Neutrophil (primary cell): ENCODE data around the gene CCDC13.

Experiments
- H3K27ac ChIP-seq: fragments of 200-600 bp; sonication (generic); 2 replicates; pipeline ENCODE4 v1.5.1; 2016; ENCODE audit warnings: mild to moderate bottlenecking, moderate library complexity
- H3K27me3 ChIP-seq: fragments of 200-600 bp; sonication (generic); 2 replicates; pipeline ENCODE4 v1.6.0; 2016; ENCODE audit warnings: mild to moderate bottlenecking
- H3K36me3 ChIP-seq: fragments of 200-600 bp; sonication (generic); 2 replicates; pipeline ENCODE4 v1.5.1; 2017
- H3K4me1 ChIP-seq, 2 experiments: fragments of 200-600 bp in 1 of 2; sonication (generic) in 1 of 2; 1 replicate in 1 of 2; 2 replicates in 1 of 2; pipeline versions ENCODE4 v1.5.1 to v1.6.1; 2013 to 2016; ENCODE audit warnings: low read depth in 1 of 2, low read length in 1 of 2, mild to moderate bottlenecking in 1 of 2, moderate library complexity in 1 of 2; ENCODE audit not compliant: control insufficient read depth in 1 of 2, insufficient read depth in 1 of 2
- H3K4me3 ChIP-seq, 2 experiments: fragments of 200-600 bp in 1 of 2; sonication (generic) in 1 of 2; 1 replicate in 1 of 2; 2 replicates in 1 of 2; pipeline ENCODE4 v1.5.1; 2013 to 2016; ENCODE audit warnings: low read depth in 1 of 2, low read length in 1 of 2, mild to moderate bottlenecking in 1 of 2, moderate library complexity in 1 of 2
- H3K9me3 ChIP-seq: fragments of 200-600 bp; sonication (generic); 2 replicates; pipeline ENCODE4 v1.5.1; 2016
- TF ChIP-seq, protein P1 (sequence below): fragments of 200-600 bp; sonication (generic); IDR thresholded peaks from 2 replicates; pipeline ENCODE4 v1.5.1; 2016; ENCODE audit warnings: antibody characterized with exemption

The CCDC13 gene

DNA sequence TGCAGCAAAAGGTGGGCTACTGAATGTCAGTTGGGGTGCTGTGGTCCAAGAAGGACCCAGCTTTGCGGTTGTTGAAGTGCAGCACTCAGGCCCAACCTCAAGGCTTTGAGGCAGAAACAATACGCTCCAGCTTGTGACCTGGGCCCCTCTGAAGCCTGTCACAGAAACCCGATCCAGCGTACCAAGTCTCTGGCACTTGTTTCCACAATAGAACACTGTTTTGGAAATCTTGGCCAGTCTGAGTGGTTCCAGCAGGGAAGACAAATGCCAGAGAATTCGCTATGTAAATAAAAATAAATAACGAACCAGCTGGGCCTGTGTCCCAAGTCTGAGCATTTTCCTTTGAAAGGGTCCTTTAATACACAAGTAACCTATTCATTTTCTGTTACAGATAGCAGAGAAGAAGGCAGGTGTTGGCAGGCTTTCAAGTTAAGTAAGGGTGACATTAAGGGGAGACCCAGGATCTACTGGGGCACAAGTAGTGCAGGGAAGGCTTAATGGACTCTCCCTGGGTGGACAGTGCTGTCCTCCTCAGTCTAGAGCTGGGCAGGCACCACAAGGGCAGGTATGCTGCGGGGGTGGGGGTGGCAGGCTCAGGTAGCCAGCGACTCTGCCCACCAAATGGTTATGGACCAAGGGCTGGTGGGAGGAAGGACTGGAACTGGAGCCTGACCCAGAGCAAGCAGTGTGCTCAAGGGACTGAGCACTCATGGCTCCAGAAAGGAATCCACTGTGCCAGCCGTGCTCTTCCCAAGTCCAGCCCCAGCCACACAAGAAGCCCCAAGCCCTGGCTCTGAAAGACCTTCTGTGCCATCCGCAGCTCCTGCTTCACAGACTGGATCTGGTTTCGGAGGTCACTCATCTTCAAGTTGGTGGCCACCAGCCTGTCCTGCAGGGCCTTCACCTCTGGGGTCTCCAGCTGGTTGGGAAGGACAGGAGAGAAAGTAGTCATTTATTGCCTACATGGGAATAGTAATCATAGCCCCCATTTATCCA lies 26.3 kb downstream of the CCDC13 start:
- H3K27ac ChIP-seq: no peak overlapping the region
- H3K4me3 ChIP-seq: no peak overlapping the region
- no peaks in the 10 kb centered on the region for H3K36me3 ChIP-seq

DNA sequence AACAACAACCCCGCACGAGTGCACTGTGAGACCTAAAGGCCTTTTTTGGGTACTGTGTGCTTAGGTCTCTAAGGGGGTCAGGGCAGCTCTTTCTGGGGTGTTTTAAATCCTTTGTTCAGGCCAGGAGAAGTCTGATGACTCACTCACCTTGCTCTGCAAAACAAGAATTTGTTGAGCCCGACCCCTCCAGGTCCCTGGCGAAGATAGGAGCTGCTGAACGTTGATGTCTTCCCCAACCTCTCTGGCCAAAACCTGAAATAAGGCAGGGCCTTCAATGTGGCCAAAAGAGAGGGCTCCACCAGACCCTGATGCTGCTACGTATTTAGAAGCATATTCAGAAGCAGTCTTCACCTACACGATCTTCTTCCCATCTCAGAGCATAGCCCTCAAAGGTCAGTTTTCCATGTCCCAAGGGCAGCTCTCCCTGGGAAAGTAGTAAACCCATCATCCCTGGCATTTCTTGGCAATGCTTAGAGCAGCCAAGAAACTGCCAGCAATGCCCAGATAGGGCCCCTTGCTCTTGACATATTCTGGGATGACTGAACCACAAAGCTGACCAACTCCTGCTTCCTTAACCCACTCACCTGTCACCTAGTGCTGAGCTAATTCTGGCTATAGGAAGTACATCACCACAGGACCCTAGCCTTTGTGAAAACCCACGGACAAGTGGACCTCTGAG lies 27.1 kb downstream of the CCDC13 start:
- TF ChIP-seq, protein P1, sequence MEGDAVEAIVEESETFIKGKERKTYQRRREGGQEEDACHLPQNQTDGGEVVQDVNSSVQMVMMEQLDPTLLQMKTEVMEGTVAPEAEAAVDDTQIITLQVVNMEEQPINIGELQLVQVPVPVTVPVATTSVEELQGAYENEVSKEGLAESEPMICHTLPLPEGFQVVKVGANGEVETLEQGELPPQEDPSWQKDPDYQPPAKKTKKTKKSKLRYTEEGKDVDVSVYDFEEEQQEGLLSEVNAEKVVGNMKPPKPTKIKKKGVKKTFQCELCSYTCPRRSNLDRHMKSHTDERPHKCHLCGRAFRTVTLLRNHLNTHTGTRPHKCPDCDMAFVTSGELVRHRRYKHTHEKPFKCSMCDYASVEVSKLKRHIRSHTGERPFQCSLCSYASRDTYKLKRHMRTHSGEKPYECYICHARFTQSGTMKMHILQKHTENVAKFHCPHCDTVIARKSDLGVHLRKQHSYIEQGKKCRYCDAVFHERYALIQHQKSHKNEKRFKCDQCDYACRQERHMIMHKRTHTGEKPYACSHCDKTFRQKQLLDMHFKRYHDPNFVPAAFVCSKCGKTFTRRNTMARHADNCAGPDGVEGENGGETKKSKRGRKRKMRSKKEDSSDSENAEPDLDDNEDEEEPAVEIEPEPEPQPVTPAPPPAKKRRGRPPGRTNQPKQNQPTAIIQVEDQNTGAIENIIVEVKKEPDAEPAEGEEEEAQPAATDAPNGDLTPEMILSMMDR: no peak
- peak overlapping the region; percentile 9 for H3K27ac ChIP-seq
- H3K4me1 ChIP-seq: peaks cover 6 to 13% of the 10 kb centered on the region in 2 experiments
- H3K9me3 ChIP-seq: no peaks in the 10 kb centered on the region
- H3K27me3 ChIP-seq: no peaks in the 10 kb centered on the region
- H3K36me3 ChIP-seq: no peaks in the 10 kb centered on the region
- H3K4me3 ChIP-seq: no peak overlapping the region

More for the DNA sequence above, 26.3 kb downstream of the CCDC13 start:
- no peaks in the 10 kb centered on the region for H3K27me3 ChIP-seq
- no peaks in the 10 kb centered on the region for H3K9me3 ChIP-seq
- H3K4me1 ChIP-seq: peaks cover 6 to 13% of the 10 kb centered on the region in 2 experiments
- TF ChIP-seq, protein P1: no peak

DNA sequence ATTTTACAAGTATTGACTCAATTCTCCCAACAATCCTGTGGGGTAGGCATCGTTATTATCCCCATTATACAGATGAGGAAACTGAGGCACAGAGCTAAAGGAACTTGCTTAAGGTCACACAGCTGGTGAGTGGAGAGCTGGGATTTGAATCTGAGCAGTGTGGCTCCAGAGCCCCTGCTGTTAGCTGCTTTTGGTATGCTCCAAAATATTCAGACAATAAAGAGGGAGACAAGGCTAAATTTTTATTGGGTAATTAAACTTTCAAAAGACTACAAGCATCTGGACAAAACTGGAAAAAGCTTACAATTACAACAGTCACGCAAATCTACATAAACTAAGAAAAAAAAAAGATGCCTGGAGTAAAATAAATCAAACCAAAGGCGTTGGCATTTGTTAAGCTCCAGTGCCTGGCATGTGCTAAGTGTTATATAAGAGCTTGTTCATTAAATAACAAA lies 27.7 kb downstream of the CCDC13 start:
- Histone ChIP-seq H3K27ac (no peak overlapping the region), H3K27me3 (no peaks in the 10 kb centered on the region), H3K36me3 (no peaks in the 10 kb centered on the region), H3K9me3 (no peaks in the 10 kb centered on the region), H3K4me3 (no peak overlapping the region), H3K4me1 (peaks cover 6 to 13% of the 10 kb centered on the region in 2 experiments)
- TF ChIP-seq, protein P1: no peak

DNA sequence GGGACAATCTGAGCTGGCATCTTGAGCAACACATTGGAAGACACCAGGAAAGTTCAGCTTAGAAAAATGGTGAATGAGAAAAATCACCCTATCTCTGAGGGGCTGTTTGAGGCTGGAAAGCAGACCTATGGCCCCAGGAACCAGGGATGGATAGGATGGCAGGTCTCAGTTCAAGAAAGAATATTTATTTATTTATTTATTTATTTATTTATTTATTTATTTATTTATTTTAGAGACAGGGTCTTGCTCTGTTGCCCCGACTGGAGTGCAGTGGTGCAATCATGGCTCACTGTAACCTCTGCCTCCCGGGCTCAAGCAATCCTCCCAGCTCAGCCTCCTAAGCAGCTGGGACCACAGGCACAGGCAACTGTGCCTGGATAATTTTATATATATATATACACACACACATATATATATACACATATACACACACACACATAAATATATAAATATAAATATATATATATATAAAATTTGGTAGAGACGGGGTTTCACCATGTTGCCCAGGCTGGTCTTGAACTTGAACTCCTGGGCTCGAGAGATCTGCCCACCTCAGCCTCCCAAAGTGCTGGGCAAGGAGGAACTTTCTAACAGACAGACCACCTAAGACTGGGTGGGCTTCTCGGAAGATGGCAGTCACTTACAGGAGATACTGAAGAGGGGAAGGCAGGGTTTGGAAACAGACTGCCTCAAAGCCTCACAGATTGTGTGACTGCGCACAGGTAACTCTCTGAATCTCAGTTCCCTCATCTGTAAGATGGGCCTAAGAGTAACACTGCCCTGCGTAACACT lies 29.7 kb downstream of the CCDC13 start:
- H3K4me3 ChIP-seq: no peak overlapping the region
- H3K4me1 ChIP-seq: peaks cover 0 to 5% of the 10 kb centered on the region in 2 experiments
- TF ChIP-seq, protein P1: no peak
- H3K27me3 ChIP-seq: no peaks in the 10 kb centered on the region
- no peaks in the 10 kb centered on the region for H3K36me3 ChIP-seq
- H3K27ac ChIP-seq: peak overlapping the region; percentile 35
- no peaks in the 10 kb centered on the region for H3K9me3 ChIP-seq

DNA sequence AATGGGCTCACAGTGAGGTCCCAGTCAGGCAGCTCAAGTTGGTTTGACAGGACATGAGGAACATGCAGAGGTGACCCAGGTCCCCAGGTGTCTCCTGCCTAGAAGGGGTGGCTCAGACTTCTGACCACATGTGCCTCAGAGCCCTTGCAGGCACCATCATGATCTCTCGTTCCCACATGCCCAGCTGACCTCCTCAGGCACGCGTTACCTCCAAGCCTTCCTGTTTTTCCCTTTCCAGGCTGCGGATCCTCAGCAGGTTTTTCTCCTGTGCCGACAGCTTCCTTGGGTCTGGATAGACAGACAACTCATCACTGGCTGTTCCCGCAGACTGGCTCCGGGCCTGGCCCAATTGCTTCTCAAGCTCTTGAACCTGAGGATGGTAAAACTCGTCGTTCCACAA lies 30.4 kb downstream of the CCDC13 start:
- no peaks in the 10 kb centered on the region for H3K9me3 ChIP-seq
- no peak overlapping the region for H3K27ac ChIP-seq
- TF ChIP-seq, protein P1: no peak
- H3K27me3 ChIP-seq: no peaks in the 10 kb centered on the region
- H3K4me1 ChIP-seq: peaks cover 0 to 5% of the 10 kb centered on the region in 2 experiments
- H3K36me3 ChIP-seq: no peaks in the 10 kb centered on the region
- no peak overlapping the region for H3K4me3 ChIP-seq
